ENCODE data around the gene ZNF8.
"Not testable (repeated sequence)": the region's sequence is repeated elsewhere in the genome, so short reads cannot be mapped to it uniquely, and the experiment has no call there.

Gene ZNF8

GRCh38 chr19:58326914-58327726 lies 48.4 kb downstream of the ZNF8 start, which contains the start of gene ZSCAN22:
Gene ZSCAN22, plus strand, starts transcription at chr19:58326994. Its CDS starts 7,809 bp downstream, at chr19:58334803.
- peak; percentile 93 for DNase-seq
- in situ Hi-C loops (cut with MboI; ENCODE audit: low pct_unique_long_range_greater_than_20kb, low sequenced_read_pairs) = no loop called here

GRCh38 chr19:58328999-58329398 lies 50.2 kb downstream of the ZNF8 start:
- DNase-seq = peak; percentile 55
- in situ Hi-C loops (cut with MboI; ENCODE audit: low pct_unique_long_range_greater_than_20kb, low sequenced_read_pairs) = no loop called here

GRCh38 chr19:58330458-58330857 lies 51.7 kb downstream of the ZNF8 start:
- in situ Hi-C loops (cut with MboI; ENCODE audit: low pct_unique_long_range_greater_than_20kb, low sequenced_read_pairs) = no loop called here
- no peak for DNase-seq

DNA sequence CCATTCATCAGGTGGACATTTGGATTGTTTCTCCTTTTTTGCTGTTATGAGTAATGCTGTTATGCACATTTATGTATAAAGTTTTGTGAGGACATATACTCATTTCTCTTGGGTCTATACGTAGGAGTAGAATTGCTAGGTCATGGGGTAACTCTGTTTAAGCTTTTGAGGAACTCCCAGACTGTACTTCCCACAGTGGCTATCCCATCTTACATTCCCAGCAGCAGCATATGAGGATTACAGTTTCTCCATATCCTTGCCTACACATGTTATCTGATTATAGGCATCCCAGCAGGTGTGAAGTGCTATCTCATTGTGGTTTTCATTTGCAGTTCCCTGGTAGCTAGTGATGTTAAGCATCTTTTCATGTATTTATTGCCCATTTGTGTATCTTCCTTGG lies 53.9 kb downstream of the ZNF8 start:
- in situ Hi-C loops (cut with MboI; ENCODE audit: low pct_unique_long_range_greater_than_20kb, low sequenced_read_pairs) = no loop called here
- DNase-seq = no peak

DNA sequence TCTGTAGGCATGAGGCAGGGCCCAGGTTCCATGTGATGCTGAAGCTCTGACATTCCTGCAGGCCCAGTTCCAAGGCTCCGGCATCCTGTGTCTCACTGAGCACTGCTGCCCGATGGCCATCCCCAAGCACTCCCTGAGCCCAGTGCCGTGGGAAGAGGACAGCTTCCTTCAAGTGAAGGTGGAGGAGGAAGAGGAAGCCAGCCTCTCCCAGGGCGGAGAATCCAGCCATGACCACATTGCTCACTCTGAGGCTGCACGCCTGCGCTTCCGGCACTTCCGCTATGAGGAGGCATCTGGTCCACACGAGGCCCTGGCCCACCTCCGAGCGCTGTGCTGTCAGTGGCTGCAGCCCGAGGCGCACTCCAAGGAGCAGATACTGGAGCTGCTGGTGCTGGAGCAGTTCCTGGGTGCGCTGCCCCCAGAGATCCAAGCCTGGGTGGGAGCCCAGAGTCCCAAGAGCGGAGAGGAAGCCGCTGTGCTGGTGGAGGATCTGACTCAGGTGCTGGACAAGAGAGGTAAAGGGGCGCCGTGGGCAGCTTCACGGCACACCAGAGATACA lies 56.0 kb downstream of the ZNF8 start:
- no peak for DNase-seq
- in situ Hi-C loops (cut with MboI; ENCODE audit: low pct_unique_long_range_greater_than_20kb, low sequenced_read_pairs) = no loop called here

DNA sequence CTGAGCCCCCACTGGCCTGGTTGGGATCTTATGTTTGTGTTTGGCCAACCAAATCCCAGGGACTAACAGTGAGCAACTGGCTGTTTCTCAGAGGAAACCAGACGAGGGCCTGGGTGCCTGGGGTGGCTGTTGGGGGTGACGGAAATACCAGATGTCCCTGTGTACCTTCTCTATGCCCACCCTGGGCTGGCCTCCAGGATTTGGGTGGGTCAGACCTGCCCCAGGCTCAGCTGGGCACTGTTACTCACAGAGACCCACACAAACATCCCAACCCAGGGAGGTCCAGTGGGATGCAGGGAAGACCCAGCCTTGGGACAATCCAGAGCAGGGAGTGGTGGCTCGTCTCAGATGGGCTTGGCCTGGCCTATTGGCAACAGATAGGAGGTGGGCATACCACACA lies 56.9 kb downstream of the ZNF8 start:
- in situ Hi-C loops (cut with MboI; ENCODE audit: low pct_unique_long_range_greater_than_20kb, low sequenced_read_pairs) = no loop called here
- no peak for DNase-seq

DNA sequence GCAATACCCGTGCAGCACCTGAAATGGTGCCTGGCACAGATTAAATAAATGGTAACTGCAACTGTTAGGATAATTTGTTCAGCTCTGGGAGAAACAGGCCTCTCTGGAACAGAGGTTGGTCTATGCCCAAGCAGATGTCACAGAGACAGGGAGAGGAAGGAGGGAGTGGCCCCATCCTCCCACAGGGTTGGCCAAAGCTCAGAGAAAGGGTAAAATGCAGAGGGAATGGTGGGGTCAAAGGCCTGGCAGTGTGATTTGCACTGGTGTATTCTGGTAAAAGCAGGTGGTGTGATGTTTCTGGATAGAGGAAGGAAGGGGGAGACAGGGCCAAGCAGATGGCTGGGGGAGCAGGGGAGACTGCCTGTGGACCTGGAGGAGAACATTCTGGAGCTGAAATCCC lies 57.5 kb downstream of the ZNF8 start:
- DNase-seq = no peak
- in situ Hi-C loops (cut with MboI; ENCODE audit: low pct_unique_long_range_greater_than_20kb, low sequenced_read_pairs) = no loop called here

- DNase-seq = no peak
- in situ Hi-C loops (cut with MboI; ENCODE audit: low pct_unique_long_range_greater_than_20kb, low sequenced_read_pairs) = no loop called here
Measured at GRCh38 chr19:58336820-58337219, 58.1 kb downstream of the ZNF8 start.

- in situ Hi-C loops (cut with MboI; ENCODE audit: low pct_unique_long_range_greater_than_20kb, low sequenced_read_pairs) = no loop called here
- DNase-seq = no peak
Measured at GRCh38 chr19:58338336-58338735, 59.6 kb downstream of the ZNF8 start.

GRCh38 chr19:58338825-58339558 lies 60.2 kb downstream of the ZNF8 start:
- DNase-seq = no peak
- in situ Hi-C loops (cut with MboI; ENCODE audit: low pct_unique_long_range_greater_than_20kb, low sequenced_read_pairs) = no loop called here

- in situ Hi-C loops (cut with MboI; ENCODE audit: low pct_unique_long_range_greater_than_20kb, low sequenced_read_pairs) = no loop called here
- no peak for DNase-seq
Measured at GRCh38 chr19:58345558-58345957, 66.8 kb downstream of the ZNF8 start.

GRCh38 chr19:58346961-58347929 lies 68.5 kb downstream of the ZNF8 start:
- DNase-seq = peak; percentile 43
- in situ Hi-C loops (cut with MboI; ENCODE audit: low pct_unique_long_range_greater_than_20kb, low sequenced_read_pairs) = no loop called here

DNA sequence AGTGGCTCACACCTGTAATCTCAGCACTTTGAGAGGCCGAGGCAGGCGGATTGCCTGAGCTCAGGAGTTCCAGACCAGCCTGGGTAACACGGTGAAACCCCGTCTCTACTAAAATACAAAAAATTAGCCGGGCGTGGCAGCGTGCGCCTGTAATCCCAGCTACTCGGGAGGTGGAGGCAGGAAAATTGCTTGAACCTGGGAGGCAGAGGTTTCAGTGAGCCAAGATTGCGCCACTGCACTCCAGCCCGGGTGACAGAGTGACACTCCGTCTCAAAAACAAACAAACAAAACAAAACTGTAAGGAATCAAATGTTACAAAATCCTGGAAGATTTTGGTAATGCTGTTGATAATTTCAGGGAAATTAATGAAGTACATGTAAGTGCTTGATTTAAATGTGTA lies 69.3 kb downstream of the ZNF8 start:
- DNase-seq = not testable (repeated sequence)

GRCh38 chr19:58349590-58349989 lies 70.8 kb downstream of the ZNF8 start:
- in situ Hi-C loops (cut with MboI; ENCODE audit: low pct_unique_long_range_greater_than_20kb, low sequenced_read_pairs) = no loop called here
- no peak for DNase-seq

More for the DNA sequence above, 69.3 kb downstream of the ZNF8 start:
- in situ Hi-C loops (cut with MboI; ENCODE audit: low pct_unique_long_range_greater_than_20kb, low sequenced_read_pairs) = not testable (repeated sequence)

DNA sequence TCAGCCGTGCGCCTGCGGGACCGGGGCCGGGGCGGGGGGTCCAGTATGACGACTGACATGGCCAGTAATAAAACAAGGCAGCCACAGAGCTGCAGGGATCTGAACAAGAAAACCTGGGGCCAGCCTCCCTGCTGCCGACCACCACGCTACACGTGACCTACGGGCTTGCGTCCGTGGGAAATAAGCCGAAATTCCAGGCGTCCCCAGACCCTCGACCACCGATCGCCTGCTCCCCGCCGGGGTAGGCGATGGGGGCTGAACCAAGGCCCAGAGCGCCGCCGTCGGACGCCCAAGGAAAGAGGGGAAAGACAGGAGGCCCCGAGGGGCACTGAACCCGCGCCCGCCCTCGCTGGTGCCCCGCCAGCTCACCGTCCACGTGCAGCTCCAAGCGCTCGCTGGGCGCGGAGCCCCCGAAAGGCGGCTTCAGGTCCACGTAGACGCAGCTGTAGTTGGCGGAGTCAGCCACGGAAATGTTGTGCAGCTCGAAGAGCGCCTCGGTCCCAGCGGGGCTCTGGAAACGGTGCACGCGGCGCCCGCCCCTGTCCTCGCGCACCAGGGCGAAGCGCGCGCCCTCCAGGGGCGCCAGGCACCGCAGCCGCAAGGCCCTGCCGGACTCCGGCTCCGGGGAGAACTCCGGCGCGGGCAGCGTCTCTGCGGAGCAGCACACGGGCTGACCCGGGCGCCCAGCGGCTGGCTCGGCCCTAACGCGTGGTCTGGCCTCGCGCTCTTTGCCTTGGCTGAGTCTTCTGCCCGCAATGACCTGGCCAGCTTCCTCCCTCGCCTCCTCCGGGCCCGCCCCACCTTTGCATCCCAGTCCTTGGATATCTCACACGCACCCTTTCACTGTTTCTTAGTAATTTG lies 71.5 kb downstream of the ZNF8 start:
- no peak for DNase-seq
- in situ Hi-C loops (cut with MboI; ENCODE audit: low pct_unique_long_range_greater_than_20kb, low sequenced_read_pairs) = no loop called here

GRCh38 chr19:58350871-58351557 lies 72.3 kb downstream of the ZNF8 start:
- in situ Hi-C loops (cut with MboI; ENCODE audit: low pct_unique_long_range_greater_than_20kb, low sequenced_read_pairs) = no loop called here
- no peak for DNase-seq

DNA sequence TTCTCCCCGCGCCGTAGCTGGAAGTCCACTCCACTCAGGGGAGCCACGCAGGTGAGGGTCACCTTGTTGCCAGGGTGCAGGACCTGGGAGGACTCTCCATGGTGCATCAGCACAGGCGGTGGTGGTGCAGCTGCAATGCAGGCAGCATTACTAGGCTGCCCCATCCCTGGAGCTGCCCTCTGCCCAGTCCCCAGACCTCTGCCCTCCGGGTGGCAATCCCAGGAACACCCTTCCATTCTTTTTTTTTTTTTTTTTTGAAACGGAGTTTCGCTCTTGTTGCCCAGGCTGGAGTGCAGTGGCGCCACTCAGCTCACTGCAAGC lies 72.8 kb downstream of the ZNF8 start:
- in situ Hi-C loops (cut with MboI; ENCODE audit: low pct_unique_long_range_greater_than_20kb, low sequenced_read_pairs) = no loop called here

More for the DNA sequence above, 72.8 kb downstream of the ZNF8 start:
- DNase-seq = no peak

Measured in KBM-7 (cell line).